Spleen (tissue), 11 donors: ENCODE data around the gene MTFMT. TPM values are rescaled to one million over a fixed set of nuclear protein-coding genes. Genes with fewer than 3 reads are reported as not detected.
A peak's percentile ranks its signal among the peaks of the same experiment; 100 is the strongest.

ENCODE experiments used
- DNase-seq: peaks from one replicate; pipeline ENCODE4 v3.0.0-alpha.2; 2020
- H3K27ac ChIP-seq, 8 donors: fragments of 200-600 bp; sonication (generic) in 7 of 8; 1 replicate in 4 of 8; 2 replicates in 4 of 8; pipeline versions ENCODE4 v1.5.0 to v1.8.0; 2016 to 2021; ENCODE audit warnings: inconsistent platforms in 4 of 8, mild to moderate bottlenecking in 4 of 8, moderate library complexity in 1 of 8
- H3K27me3 ChIP-seq, 7 donors: fragments of 200-600 bp; sonication (generic) in 6 of 7; replicated peaks in 1 of 7; 1 replicate in 4 of 7; 2 replicates in 3 of 7; pipeline versions ENCODE4 v1.5.0 to v1.8.0; 2016 to 2021; ENCODE audit warnings: inconsistent platforms in 3 of 7, mild to moderate bottlenecking in 1 of 7
- H3K36me3 ChIP-seq, 6 donors: fragments of 200-600 bp; sonication (generic) in 5 of 6; 1 replicate in 4 of 6; 2 replicates in 2 of 6; pipeline versions ENCODE4 v1.5.0 to v1.8.0; 2016 to 2021; ENCODE audit warnings: inconsistent platforms in 2 of 6
- H3K4me1 ChIP-seq, 6 donors: fragments of 200-600 bp; sonication (generic) in 5 of 6; 1 replicate in 3 of 6; 2 replicates in 3 of 6; pipeline versions ENCODE4 v1.5.0 to v1.8.0; 2016 to 2021; ENCODE audit warnings: inconsistent platforms in 3 of 6
- H3K4me3 ChIP-seq, 8 donors: fragments of 200-600 bp; sonication (generic) in 7 of 8; 1 replicate in 4 of 8; 2 replicates in 4 of 8; pipeline versions ENCODE4 v1.5.0 to v1.8.0; 2016 to 2021; ENCODE audit warnings: inconsistent platforms in 4 of 8, mild to moderate bottlenecking in 4 of 8, moderate library complexity in 2 of 8
- H3K9me3 ChIP-seq, 8 donors: fragments of 200-600 bp; sonication (generic) in 7 of 8; 1 replicate in 4 of 8; 2 replicates in 4 of 8; pipeline versions ENCODE4 v1.5.0 to v1.8.0; 2016 to 2021; ENCODE audit warnings: inconsistent platforms in 4 of 8
- POLR2A ChIP-seq, 3 donors: fragments of 450-650 bp; IDR thresholded peaks; one replicate each; pipeline ENCODE4 v1.5.1; 2017; ENCODE audit warnings: antibody characterized with exemption in 3 of 3, mild to moderate bottlenecking in 1 of 3
- POLR2AphosphoS5 ChIP-seq, 3 donors: sonication (generic); formaldehyde crosslinking; IDR thresholded peaks; one replicate each; pipeline ENCODE4 v1.5.1; 2017; ENCODE audit warnings: antibody characterized with exemption in 3 of 3
- WGBS, 5 donors: extraction: QIAGEN DNeasy Blood & Tissue Kit in 3 of 5; methylation state at CpG; one replicate each; pipeline versions ENCODE4 v1.1.5 to v1.1.7; 2013 to 2018; 5-methylcytosine and 5-hydroxymethylcytosine counted together
- intact Hi-C: fragments of 100-400 bp; cut with DNase I; formaldehyde crosslinking; loops from one replicate; pipeline ENCODE4 v1.15.0; 2023; ENCODE audit warnings: low total_unique reads
- polyA plus RNA-seq, 3 donors: library from polyadenylated mRNA; stranded (reverse); fragments of 200-250 nt; gene quantifications; one replicate each; pipeline ENCODE4 v1.2.1, GENCODE V29; 2013
- total RNA-seq, 7 donors: library from RNA; depleted of rRNA in 3 of 7; stranded (reverse); fragments of >200 nt in 3 of 7; fragmentation: NEBNext Ultra II Directional in 4 of 7; extraction: Animal tissue kit (Norgen Biotek cat#: 25700) in 4 of 7; gene quantifications; one replicate each; pipeline versions ENCODE4 v1.1.0 to v1.2.1, GENCODE V29; 2016 to 2021
- TF ChIP-seq, protein P1 (sequence below), 11 experiments: fragments of 200-600 bp in 7 of 11; fragments of 450-650 bp in 4 of 11; sonication (generic) in 4 of 11; IDR thresholded peaks in 8 of 11; conservative IDR thresholded peaks in 3 of 11; 1 replicate in 7 of 11; 2 replicates in 4 of 11; pipeline versions ENCODE4 v1.4.0 to v1.8.0; 2016 to 2021; ENCODE audit warnings: antibody characterized with exemption in 11 of 11, inconsistent platforms in 4 of 11, mild to moderate bottlenecking in 1 of 11
- donor health status: healthy with polysubstance abuse.
- donor health status: DM: no; HTN: no; CAD: no; lungs with moderate emphysema.
- donor health status: DM: no; HTN: no; CAD: no.
- donor health status: Bipolar disorder and iron deficiency.
- donor health status: healthy.
- donor health status: DM: no; HTN: no; CAD: no.
- donor health status: DM: yes; HTN: yes; CAD: no.

Gene MTFMT
- total and polyA plus RNA-seq, 10 donors: 3.7 to 27.5 (median 12.4) TPM

DNA sequence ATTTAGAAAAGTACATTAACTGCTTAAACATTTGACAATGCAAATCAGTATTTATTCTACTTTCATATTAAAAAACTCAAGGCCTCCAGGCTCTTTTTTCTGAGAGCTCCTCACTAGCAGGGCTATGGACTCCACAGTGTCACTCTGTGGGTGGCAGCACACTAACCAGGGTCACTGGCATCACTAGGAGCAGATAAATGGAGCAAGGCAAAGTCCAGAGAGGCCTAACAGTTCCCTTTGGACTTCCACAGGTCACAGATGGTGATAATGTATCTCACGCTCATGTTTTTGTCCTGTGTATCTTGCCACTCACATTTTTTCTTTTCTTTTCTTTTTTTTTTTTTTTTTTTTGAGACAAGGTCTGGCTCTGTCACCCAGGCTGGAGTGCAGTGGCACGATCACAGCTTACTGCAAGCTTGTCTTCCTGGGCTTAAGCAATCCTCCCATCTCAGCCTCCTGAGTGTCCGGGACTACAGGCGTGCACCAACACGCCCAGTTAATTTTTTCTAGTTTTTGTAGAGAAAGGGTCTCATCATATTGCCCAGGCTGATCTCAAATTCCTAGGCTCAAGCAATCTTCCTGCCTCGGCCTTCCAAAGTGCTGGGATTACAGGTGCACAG is 47.5 kb downstream of the MTFMT start:
- Histone ChIP-seq H3K9me3 (no peaks in the 10 kb centered on the region), H3K27me3 (no peaks in the 10 kb centered on the region), H3K36me3 (peaks cover 0 to 62% (median 32%) of the 10 kb centered on the region in 6 donors), H3K4me1 (peaks cover 15 to 56% (median 42%) of the 10 kb centered on the region in 6 donors), H3K27ac (peak overlapping the region in 3 of 8 donors; percentile 30 to 46 (median 41)), H3K4me3 (no peak overlapping the region)
- DNase-seq: no peak
- TF ChIP-seq POLR2AphosphoS5 (IDR thresholded peaks at IDR 0.05): no peak
- intact Hi-C loops: no loop called here
- 76 to 85% (median 81%) methylated on average over 6 of the region's 6 CpGs for WGBS, 5 donors

DNA sequence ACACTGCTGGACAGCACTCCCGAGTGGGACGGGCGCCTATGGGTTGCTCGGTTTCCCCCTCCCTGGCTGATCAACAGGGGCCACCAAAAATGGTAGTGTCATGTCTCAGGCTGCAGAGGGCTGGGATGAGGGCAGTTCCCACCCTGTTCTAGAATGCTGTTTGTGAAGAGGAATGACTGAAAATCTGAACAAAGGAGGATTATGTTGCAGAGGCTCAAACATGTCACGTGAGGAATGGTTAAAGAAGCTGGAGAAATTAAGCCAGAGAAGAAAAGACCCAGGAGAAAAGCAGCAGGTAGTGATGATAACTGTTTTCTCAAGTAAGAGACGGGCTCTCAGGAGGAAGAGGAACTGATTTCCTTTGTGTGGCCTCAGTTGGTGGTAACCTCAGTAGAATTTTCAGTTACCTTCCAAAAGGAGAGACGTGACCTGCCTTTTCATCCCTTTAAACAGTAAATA is 50.2 kb downstream of the MTFMT start:
- intact Hi-C loops: no loop called here
- TF ChIP-seq, protein P1, sequence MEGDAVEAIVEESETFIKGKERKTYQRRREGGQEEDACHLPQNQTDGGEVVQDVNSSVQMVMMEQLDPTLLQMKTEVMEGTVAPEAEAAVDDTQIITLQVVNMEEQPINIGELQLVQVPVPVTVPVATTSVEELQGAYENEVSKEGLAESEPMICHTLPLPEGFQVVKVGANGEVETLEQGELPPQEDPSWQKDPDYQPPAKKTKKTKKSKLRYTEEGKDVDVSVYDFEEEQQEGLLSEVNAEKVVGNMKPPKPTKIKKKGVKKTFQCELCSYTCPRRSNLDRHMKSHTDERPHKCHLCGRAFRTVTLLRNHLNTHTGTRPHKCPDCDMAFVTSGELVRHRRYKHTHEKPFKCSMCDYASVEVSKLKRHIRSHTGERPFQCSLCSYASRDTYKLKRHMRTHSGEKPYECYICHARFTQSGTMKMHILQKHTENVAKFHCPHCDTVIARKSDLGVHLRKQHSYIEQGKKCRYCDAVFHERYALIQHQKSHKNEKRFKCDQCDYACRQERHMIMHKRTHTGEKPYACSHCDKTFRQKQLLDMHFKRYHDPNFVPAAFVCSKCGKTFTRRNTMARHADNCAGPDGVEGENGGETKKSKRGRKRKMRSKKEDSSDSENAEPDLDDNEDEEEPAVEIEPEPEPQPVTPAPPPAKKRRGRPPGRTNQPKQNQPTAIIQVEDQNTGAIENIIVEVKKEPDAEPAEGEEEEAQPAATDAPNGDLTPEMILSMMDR (IDR thresholded peaks at IDR 0.05 in 8 of 11, conservative IDR thresholded peaks at IDR 0.05 in 3 of 11): no peak
- no peak for TF ChIP-seq POLR2A (IDR thresholded peaks at IDR 0.05)
- no peak for TF ChIP-seq POLR2AphosphoS5 (IDR thresholded peaks at IDR 0.05)

DNA sequence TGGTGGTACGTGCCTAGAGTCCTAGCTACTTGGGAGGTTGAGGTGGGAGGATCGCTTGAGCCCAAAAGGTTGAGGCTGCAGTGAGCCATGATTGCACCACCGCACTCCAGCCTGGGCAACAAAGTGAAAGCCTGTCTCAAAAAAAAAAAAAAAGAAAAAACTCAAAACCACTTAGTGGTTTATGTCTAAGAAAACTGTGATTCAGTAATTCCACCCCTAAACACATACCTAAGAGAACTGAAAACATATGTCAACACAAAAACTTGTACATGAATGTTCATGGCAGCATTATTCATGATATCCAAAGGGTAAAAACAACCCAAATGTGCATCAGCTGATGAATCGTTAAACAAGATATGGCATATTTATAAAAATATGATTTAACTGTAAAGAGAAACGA is 54.0 kb downstream of the MTFMT start:
- Histone ChIP-seq H3K27me3 (no peaks in the 10 kb centered on the region), H3K27ac (no peak overlapping the region), H3K4me1 (no peaks in the 10 kb centered on the region), H3K9me3 (no peaks in the 10 kb centered on the region), H3K4me3 (no peak overlapping the region), H3K36me3 (peaks cover 13 to 100% (median 83%) of the 10 kb centered on the region in 6 donors)
- no peak for TF ChIP-seq POLR2A (IDR thresholded peaks at IDR 0.05)
- no peak for TF ChIP-seq POLR2AphosphoS5 (IDR thresholded peaks at IDR 0.05)
- TF ChIP-seq, protein P1 (IDR thresholded peaks at IDR 0.05 in 8 of 11, conservative IDR thresholded peaks at IDR 0.05 in 3 of 11): no peak
- intact Hi-C loops: no loop called here
- no peak for DNase-seq
- 84 to 97% (median 86%) methylated on average over 5 of the region's 5 CpGs for WGBS, 5 donors

More for the DNA sequence above, 50.2 kb downstream of the MTFMT start:
- no peak for DNase-seq
- Histone ChIP-seq H3K36me3 (peaks cover 0 to 88% (median 55%) of the 10 kb centered on the region in 6 donors), H3K27me3 (no peaks in the 10 kb centered on the region), H3K9me3 (no peaks in the 10 kb centered on the region), H3K4me1 (peaks cover 0 to 30% (median 15%) of the 10 kb centered on the region in 6 donors), H3K27ac (no peak overlapping the region), H3K4me3 (no peak overlapping the region)
- 80 to 94% (median 86%) methylated on average over 7 of the region's 7 CpGs for WGBS, 5 donors

DNA sequence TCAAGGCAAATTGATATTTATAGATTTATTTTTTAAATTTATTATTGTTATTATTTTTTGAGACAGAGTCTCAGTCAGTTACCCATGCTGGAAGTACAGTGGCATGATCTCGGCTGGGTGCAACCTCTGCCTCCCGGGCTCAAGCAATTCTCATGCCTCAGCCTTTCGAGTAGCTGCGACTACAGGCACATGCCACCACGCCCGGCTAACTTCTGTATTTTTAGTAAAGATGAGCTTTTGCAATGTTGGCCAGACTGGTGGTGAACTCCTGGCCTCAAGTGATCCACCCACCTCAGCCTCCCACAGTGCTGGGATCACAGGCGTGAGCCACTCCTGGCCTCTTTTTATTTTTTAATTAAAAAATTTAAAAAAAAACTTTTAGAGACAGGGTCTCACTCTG is 58.7 kb downstream of the MTFMT start:
- Histone ChIP-seq H3K4me3 (no peak overlapping the region), H3K4me1 (no peaks in the 10 kb centered on the region), H3K9me3 (no peaks in the 10 kb centered on the region), H3K27ac (no peak overlapping the region), H3K36me3 (peaks cover 13 to 100% (median 73%) of the 10 kb centered on the region in 6 donors), H3K27me3 (no peaks in the 10 kb centered on the region)
- TF ChIP-seq POLR2AphosphoS5 (IDR thresholded peaks at IDR 0.05) (no peak), POLR2A (IDR thresholded peaks at IDR 0.05) (no peak)
- TF ChIP-seq, protein P1 (IDR thresholded peaks at IDR 0.05 in 8 of 11, conservative IDR thresholded peaks at IDR 0.05 in 3 of 11): no peak
- 61 to 93% (median 80%) methylated on average over 7 of the region's 7 CpGs for WGBS, 5 donors
- DNase-seq: no peak
- intact Hi-C loops: no loop called here
